ELR (cell line): Measurements from ENCODE around the gene PATZ1.
"Not testable (repeated sequence)": the region's sequence is repeated elsewhere in the genome, so short reads cannot be mapped to it uniquely, and the experiment has no call there.

Experiments
- DNase-seq: peaks from one replicate; pipeline ENCODE4 v3.0.0-alpha.2; 2015; ENCODE audit warnings: low read depth

Gene PATZ1

DNA sequence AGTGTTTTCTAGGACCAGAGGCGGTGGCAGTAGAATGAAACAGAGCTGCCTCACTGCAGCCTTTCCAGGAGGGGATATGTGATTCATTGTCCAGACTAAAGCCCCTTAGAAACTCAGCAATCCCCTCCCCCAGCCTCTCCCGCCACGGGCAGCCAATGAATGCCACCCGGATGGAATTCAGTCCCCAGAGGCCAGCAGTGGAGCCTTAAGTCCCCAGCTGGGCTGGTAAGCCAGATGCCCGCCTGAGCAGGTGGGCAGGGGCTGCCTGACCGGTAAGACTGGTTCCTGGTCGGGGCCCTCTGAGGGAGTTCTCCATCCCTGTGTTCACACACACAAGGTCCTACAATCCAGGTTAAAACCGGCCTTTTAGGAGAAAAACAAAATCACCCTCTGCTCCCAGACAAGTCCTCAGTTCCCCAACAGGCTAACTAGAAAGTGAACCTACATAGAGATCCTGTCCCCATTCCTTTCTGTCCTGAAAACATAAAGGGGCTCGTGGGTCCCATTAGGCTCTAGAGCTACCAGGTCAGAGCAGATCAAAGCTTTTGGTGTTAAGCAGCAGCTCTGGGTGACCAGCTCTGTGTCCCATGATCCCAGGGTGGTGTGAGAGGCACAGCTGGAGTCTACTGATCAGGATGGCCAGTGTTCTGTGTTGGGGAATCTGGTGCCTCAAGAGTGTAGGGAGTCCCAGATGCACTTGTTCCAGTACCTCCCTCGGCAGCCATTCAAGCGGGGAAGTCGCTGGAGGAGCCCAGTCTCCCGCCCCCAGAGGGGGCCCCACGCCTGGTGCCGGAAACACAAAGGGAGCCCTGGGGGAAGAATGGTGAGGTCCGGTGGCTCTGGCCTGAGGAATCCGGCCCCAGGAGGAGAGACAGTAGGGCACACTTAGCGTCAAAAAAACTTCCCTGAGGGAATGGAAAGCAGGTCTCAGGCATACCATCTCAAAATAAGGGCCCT lies 2.6 kb downstream of the PATZ1 start:
- DNase-seq: peak; percentile 41

DNA sequence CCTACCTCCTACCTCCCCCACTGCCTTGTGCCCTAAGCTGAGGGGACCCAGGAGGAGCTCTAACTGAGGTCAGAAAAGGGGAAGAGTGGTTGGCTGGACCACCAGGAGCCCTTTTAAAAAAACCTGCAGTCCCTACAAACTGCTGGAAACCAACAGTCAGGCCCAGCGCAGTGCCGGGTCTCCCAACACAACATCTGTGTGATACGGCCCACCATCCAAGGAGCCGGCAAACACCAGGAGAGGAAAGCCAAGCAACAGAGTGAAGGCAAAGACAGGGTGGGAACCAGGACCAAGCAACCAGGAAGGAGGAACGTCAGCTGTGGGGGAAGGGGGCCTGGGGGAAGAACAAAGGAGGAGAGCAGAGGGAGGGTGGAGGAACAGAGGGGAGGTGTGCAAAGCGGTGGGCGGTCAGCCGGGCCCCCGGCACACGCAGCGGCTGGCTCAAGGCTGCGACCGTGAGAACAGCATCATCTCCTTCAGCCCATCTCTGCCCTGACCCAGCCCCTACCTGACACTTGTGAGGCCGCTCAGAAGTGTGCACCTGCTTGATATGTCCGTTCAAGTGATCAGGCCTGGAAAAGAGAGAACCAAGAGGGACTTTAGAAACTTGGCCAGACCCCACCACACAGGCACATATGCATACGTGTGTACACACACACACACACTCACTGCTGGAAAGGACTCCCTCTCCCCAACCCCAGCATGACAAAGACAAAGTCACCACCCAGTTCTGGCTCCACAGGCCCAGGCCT lies 3.6 kb downstream of the PATZ1 start:
- DNase-seq: no peak

DNA sequence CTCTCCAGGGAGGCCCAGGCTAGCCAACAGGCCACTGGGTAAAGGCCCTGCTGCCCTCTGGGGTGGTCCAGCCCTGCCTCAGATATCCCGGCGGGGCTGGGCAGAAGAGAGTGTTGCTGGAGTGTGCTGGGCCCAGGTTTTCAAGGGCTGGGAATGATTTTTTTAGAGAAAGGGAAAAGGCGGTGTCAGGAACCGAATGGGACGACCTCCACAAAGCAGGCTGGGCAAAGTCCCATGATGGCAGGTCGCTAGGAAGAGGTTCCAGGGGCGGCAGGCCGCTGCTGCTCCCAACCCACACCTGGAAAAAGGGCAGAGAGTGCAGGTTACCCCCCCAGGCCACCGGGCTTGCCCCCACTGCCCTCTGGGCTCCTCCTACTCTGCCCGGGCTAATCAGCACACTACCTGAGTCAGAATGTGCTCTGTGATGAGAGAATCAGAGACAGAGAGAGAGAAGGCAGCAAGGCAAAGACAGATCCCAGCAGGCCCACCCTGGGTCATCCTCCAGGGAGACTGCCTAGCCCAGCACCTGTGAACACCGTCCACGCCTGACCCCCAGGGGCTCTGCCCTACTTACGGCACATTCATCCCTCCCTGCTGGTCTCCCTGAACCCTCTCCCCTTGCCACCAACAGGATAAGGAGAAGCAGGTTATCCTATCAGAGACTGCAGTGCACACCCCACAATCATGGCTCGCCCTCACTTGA lies 4.6 kb downstream of the PATZ1 start:
- no peak for DNase-seq

DNA sequence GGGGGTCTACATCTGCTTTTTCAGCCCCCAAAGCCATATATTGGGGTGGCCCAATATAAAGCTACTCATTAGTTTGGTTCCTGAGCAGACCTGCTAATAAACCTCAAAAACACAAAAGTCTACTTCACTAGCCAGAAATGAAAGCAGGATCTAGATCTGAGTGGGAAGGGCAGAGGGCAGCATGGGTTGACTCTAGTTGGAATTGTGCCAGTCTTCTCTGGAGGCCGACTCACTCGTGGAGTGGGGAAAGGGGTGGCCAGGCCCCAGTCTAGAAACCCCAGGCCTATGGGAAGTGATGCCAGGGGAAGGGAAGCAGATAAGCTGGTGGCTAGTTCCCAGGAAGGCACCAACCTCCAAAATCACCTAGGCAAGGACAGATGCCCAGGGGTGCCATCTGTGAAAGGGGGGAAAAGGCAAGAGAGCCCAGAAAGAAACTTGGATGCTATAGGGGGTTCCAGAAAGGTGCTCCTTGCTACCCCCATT lies 5.3 kb downstream of the PATZ1 start:
- DNase-seq: no peak

DNA sequence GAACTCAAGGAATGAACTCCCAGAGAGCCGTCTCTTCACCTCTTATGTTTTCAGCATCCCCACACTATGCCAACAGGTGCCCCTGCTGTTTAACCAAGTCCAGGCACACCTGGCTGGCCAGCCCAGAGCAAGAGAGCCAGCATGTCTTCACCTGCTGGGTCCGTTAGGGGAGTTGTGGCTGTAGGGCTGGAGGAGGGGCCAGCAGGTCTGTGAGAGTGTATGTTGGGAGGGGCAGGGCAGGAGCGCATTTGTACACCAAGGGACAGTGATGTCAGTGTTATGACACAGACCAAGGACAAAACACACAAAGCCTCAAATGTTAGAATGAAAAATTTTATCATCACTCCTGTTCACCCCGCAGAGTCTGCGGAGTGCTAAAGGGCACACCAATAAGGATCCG lies 5.8 kb downstream of the PATZ1 start:
- DNase-seq: no peak

DNA sequence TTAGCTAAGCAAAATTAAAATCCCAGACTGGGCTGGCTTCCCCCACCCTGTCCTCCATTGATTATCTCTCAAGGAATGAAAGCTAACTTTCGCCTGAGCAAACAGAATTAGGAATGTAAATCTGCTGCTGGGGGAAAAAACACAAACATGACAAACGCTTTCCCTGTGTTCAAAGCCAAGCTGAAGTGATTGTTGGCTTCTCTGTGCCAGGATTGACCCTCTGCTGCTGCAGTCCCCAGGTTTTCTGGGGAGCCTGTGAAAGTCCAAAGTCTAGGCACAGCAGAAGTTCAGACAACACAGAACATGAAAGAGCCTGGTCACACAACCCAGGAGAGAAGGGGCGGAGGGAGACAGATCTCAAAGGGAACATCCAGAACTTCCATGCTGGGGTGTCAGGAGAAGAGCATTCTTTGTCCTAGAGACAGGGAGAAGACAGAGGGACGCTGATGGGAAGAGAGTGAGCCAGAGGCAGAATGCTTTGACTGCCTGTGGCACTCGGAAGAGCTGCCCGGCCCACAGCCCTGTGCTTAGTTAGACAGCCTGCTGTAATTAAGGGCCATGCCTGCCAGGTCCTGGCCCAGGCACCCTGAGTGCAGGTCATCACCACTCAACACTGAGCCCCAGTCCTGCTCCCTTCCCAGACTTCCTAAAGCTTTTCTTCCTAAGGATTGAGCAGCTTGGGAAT lies 6.9 kb downstream of the PATZ1 start:
- no peak for DNase-seq

DNA sequence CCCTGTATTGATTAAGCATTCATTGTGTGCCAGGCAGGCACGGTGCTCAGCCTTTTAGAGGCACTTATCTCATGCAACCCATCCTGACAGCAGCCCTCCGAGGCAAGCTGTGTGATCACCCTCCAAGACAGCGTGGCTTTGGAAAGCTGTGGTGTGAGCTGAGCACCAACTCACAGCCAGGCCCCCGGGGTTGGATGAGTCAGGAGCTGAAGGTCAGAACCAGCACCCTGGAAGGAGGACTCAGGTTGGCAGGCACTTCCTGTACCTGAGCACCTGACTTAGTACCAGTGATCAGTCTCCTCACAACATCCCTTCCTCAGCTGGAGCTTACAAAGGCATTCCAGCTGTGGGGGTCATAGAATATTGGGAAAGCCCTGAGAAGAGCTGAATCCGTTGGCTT lies 9.0 kb downstream of the PATZ1 start:
- peak; percentile 81 for DNase-seq

DNA sequence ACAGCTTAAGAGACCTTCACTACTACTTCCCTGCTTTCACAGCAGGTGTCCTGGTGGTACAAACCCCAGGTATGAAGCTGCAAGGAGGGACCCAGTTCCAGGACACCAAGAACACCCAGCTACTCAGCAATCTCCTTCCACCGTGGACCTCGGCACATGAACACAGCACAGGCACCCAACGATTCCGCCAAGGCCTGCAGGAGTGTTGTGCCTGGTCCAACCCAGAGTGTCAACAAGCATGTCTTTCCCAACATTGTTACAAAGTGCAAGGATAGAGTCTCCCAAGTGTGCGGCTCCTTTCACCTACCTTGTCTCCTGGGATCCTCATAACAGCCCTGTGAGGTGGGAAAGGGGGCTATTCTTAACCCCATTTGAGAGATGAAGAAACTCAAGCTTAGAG lies 11.8 kb downstream of the PATZ1 start:
- DNase-seq: no peak

DNA sequence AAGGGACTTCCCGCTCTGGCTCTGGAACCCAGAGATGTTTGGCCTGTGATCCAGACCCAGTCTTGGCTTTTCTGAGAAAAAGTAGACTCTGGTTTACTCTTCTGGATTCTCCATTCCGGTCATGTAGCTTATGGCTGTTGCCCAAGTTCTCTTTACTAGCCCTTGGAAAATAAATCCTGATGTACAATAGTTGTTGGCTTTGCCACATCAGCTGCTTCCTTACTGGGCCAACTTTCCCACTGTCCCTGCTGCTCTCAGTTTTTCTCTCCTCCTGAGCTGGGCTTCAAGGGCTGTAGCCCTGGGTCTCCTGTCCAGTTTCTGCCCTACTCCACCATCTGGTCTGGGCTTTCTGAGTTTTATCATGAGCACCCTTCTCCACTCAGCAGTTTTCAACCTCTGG lies 12.5 kb downstream of the PATZ1 start:
- DNase-seq: no peak

DNA sequence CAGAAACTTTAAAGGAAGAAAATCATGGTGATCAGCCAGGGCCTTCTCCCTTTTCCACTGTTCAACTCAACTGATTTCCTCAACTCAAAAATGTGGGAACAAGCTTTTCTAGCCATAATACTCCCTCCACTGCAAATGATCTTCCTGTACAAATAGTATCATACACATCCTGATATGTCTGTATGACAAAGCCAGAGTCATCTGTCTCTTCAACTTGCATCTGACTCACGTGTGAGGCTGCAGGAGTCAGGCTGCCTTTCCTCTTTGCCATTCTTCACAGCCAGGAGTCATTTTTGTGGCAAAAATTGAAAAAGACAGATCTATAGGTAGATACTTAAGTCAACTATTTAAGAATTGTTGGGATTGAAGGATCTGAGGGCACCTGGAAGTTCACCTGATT lies 13.3 kb downstream of the PATZ1 start:
- peak; percentile 78 for DNase-seq

DNA sequence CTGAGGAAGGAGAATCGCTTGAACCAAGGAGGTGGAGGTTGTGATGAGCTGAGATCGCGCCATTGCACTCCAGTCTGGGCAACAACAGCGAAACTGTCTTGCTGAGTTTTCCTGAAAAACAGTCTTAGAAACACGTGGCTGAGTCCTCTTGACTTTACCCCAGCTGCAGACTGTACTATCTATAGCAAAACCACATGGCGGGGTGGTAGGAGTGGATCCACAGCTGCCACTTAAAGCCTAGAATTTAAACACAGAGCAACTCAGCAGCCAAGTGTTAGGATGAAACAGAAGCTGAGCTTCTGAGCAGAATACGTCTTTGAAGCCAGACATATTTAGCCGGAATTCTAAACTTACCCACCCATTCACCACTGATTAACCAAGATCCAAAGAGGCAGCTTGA lies 14.1 kb downstream of the PATZ1 start:
- no peak for DNase-seq

DNA sequence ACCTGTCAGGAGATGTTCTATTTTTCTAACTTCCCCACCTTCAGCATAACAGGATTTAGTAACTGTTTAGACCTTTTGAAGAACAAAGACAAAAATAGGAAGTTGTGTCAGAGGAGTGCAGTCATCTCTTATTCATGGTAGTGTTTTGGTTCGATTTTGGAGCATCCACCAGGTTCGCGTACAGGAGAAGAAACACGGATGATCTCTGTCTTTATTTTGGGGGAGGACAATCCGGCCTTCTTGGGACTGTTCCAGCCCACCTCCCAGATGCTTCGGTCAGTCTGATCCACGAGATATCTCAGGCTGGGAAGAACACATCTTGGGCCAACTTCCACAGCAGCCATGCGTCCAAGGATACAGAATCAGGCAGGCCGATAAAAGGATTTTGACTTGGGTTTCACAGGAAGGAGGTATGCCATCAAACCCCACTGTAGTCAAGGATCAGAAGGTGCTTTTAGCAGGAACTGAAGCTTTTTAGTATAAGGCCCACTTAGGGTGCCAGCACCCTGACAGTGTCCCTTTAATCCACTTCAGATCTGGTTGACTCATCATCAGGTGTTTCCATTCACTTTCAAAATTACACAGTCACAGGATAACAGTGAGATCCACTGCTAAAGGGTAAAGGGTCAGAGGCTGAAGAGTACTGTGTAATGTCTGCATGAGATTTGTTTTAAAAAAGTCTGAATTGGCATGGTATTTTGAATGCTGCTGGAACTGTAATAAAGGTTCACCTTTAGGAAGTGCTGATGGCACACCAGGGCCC lies 16.5 kb downstream of the PATZ1 start:
- no peak for DNase-seq

DNA sequence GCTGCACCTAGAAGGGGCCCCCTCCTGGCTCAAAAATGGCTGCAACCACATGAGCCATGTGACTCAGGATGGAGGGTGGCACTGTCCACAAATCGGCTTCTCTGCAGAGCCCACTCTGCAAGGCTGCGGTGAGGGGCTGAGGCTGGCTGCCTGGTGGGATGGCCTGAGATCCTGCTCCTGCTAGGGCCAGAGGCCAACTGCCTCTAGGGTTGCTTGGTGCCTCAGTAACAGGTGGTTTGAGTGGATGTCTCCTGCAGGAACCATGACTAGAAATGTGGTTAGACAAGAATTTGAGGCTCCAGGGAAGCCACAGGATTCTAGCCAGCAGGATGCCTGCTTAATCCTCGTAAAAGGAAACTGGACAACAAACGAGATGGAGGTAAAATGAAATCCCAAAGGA lies 17.1 kb downstream of the PATZ1 start:
- peak; percentile 48 for DNase-seq

DNA sequence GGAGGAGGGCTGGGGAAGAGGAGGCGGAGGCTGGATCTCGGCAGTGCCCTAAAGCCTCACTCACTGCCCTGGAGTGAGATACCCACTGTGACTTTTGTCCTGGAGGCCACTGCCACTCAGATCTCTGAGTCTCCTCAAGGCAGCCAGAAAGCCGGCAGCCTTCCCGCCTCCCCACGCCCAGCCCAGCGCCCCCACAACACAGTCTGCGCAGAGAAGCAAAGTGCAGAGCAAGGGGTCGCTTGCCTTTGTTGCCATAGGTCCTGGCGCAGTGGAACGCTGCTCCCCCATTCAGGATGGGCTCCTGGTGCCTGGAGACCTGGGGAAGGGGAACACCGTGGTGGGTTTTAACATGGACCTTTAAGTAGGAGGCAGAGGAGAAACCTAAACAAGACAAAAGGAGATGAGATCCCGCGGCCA lies 17.6 kb downstream of the PATZ1 start:
- no peak for DNase-seq

DNA sequence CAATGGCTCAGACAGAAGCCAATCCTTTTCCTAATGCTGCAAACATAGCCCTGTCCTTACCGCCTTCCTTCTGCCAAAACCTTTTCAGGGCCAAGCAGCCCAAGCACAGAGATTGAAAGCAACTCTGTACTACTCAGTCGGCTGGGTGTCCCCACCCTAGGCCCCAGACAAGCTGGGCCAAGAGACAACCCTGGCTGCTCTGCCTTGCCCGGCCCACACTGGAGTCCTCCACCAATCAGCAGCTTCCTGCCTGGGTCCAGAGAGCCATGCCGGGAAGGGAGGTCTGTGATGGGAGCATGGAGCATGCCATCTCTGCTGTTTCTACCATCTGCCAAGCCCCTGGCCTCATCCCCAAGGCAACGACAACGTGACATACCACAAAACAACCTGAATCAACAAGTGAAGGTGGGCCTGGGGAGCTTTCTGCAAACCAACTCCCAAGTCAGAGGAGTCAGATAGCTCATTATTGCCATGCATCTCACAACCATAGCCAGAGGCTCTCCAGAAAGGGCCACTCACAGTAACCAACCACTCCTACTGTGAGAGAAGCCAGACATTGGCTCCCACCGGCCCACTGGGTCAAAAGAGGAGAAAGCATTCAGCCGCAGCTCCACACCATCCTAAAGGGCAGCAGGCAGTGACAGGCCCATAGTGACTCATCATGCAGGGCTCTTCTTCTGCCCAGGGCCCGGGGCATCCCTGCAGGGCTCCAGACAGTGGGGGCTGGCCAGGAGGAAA lies 18.2 kb downstream of the PATZ1 start:
- DNase-seq: no peak

DNA sequence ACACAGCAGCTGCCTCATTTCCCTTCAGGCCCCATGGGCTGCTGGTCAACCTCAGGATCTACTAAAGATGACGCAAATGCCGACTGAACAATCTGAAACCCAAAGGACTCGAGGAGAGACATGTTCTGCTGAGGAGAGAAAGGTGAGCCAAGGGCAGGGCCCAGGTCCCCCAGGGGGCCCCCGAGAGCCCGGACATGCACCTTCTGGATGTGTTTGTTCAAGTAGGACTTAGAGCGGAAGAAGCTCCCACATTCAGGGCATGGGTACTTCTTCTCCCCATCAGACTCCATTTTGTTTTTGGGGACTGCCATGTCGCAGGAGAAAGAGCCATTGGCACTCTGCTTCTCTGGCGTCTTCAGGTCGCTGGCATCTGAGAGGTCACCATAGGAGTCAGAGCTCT lies 19.3 kb downstream of the PATZ1 start:
- DNase-seq: no peak

DNA sequence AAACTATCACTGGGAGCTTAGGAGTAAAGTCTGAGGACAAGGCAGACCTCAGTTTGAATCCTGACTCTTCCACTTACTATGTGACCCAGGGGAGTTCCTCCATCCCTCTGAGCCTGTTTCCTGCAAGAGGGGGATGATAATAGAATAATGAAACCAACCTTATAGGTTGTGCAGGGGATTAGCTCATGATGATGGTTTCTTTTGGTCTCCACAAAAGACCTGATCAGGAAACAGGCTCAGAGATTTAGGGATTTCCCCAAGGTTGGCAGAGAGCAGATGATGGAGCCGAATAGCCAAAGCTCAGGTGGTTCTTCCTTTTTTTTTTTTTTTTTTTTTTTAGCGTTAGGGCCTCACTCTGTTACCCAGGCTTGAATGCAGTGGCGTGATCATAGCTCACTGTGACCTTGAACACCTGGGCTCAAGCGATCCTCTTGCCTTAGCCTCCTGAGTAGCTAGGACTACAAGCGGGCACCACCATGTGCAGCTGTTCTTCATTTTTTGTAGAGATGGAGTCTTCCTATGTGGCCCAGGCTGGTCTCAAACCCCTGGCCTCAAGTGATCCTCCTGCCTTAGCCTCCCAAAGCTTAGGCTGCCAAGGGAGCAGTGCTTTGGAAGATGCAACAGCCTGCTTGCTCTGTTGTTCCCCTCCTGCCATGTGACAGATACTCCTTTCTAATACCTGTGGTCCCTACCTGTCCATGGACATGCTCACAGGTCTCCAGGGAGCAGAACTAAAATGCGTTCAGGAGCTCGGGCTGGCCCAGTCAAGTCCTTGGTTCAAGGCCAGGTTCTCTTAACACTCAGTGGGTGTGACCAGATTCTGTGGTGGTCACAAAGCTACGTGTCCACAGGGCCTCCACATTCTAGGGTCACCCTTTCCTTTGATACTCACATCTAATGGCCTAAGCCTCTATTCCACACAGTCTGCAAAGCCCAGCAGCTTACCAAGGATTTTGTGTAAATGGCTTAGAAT lies 22.3 kb downstream of the PATZ1 start:
- no peak for DNase-seq

DNA sequence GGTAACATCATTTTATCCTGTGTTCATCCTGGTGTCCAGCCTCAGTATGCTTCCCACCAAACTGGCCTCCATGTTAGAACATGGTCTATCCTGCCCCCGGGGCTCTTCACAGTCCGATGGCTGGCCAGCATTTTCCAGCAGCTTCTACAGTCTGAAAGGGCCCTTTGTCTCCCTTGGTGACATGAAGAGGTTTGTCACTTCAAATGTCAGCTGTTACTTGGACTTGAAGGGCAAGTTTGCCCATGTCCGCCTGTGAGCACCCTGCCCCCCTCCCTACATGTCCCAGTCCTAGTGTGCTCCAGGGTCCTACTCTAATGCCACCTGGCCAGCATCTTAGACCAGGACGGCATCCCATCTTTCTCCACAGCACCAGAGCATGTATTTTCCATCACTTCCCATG lies 24.7 kb downstream of the PATZ1 start:
- DNase-seq: no peak

DNA sequence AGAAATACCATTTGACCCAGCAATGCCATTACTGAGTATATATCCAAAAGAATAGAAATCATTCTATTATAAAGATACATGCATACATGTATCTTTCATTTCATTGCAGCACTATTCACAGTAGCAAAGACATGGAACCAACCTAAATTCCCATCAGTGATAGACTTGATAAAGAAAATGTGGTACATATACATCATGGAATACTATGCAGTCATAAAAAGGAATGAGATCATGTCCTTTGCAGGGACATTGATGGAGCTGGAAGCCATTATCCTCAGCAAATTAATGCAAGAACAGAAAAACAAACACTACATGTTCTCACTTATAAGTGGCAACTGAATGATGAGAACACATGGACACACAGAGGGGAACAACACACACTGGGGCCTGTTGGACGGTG lies 31.9 kb downstream of the PATZ1 start:
- DNase-seq: not testable (repeated sequence)
